CD8-positive, alpha-beta memory T cell (primary cell): Measurements from ENCODE around the gene ANO10. TPM values are rescaled to one million over a fixed set of nuclear protein-coding genes. Genes with fewer than 3 reads are reported as not detected.

ENCODE experiments used
- CTCF ChIA-PET: fragments of 350-600 bp; sonication (Branson Sonifier 250); formaldehyde crosslinking; loops from one replicate; lab custom pipeline; 2021; ENCODE audit warnings: antibody characterized with exemption; lab: Charles Lee
- POLR2A ChIA-PET: fragments of 350-600 bp; sonication (Branson Sonifier 250); formaldehyde crosslinking; loops from one replicate; lab custom pipeline; 2021; ENCODE audit warnings: antibody characterized with exemption; lab: Charles Lee
- DNase-seq, 5 donors: peaks; one replicate each; pipeline versions ENCODE4 v3.0.0 to v3.0.0-alpha.2; 2020 to 2022; ENCODE audit warnings: mixed read lengths in 1 of 5
- H3K27ac ChIP-seq: one replicate; pipeline ENCODE4 v1.7.0; 2013; ENCODE audit warnings: low read depth, mild to moderate bottlenecking, low read length, moderate library complexity
- H3K27me3 ChIP-seq: 2 replicates; pipeline ENCODE4 v1.7.0; 2013; ENCODE audit warnings: low read length, mild to moderate bottlenecking; ENCODE audit not compliant: insufficient read depth, poor library complexity, severe bottlenecking
- H3K36me3 ChIP-seq: 2 replicates; pipeline ENCODE4 v1.7.0; 2013; ENCODE audit warnings: mild to moderate bottlenecking, low read length, moderate library complexity; ENCODE audit not compliant: insufficient read depth
- H3K4me1 ChIP-seq: 2 replicates; pipeline ENCODE4 v1.7.0; 2013; ENCODE audit warnings: mild to moderate bottlenecking, low read length, moderate library complexity; ENCODE audit not compliant: insufficient read depth
- H3K4me3 ChIP-seq: 2 replicates; pipeline ENCODE4 v1.7.0; 2013; ENCODE audit warnings: mild to moderate bottlenecking, low read length
- H3K9me3 ChIP-seq: 2 replicates; pipeline ENCODE4 v1.7.0; 2013; ENCODE audit warnings: mild to moderate bottlenecking, low read length
- H3K27ac Mint-ChIP-seq, 8 donors: one replicate each; pipeline ENCODE4 v1.8.0; 2020 to 2021; ENCODE audit warnings: mixed read lengths in 8 of 8, mild to moderate bottlenecking in 6 of 8, inconsistent platforms in 3 of 8, moderate library complexity in 3 of 8
- H3K27me3 Mint-ChIP-seq, 2 donors: one replicate each; pipeline ENCODE4 v1.8.0; 2020 to 2021; ENCODE audit warnings: mixed read lengths in 2 of 2, mild to moderate bottlenecking in 1 of 2, moderate library complexity in 1 of 2
- H3K36me3 Mint-ChIP-seq, 3 donors: one replicate each; pipeline ENCODE4 v1.8.0; 2020 to 2021; ENCODE audit warnings: mixed read lengths in 3 of 3, inconsistent platforms in 1 of 3, mild to moderate bottlenecking in 1 of 3
- H3K4me1 Mint-ChIP-seq, 3 donors: one replicate each; pipeline ENCODE4 v1.8.0; 2020 to 2021; ENCODE audit warnings: mixed read lengths in 3 of 3, inconsistent platforms in 1 of 3, mild to moderate bottlenecking in 1 of 3
- H3K4me3 Mint-ChIP-seq, 7 donors: one replicate each; pipeline ENCODE4 v1.8.0; 2020 to 2021; ENCODE audit warnings: mixed read lengths in 7 of 7, mild to moderate bottlenecking in 6 of 7, moderate library complexity in 4 of 7, inconsistent platforms in 2 of 7
- H3K9me3 Mint-ChIP-seq, 5 donors: one replicate each; pipeline ENCODE4 v1.8.0; 2020 to 2022; ENCODE audit warnings: mixed read lengths in 5 of 5, mild to moderate bottlenecking in 3 of 5, moderate library complexity in 2 of 5, inconsistent platforms in 1 of 5
- polyA plus RNA-seq: library from polyadenylated mRNA; unstranded; fragments of 300-500 nt; fragmentation: Illumina TruSeq; gene quantifications from one replicate; pipeline ENCODE4 v1.2.3, GENCODE V29; 2021
- total RNA-seq, 2 experiments: library from RNA; stranded (reverse); gene quantifications; one replicate each; pipeline ENCODE4 v1.2.3, GENCODE V29; 2021

Gene ANO10
- total and polyA plus RNA-seq, 3 experiments from 2014 or later = 8.1 to 12.3 (median 9.1) TPM

DNA sequence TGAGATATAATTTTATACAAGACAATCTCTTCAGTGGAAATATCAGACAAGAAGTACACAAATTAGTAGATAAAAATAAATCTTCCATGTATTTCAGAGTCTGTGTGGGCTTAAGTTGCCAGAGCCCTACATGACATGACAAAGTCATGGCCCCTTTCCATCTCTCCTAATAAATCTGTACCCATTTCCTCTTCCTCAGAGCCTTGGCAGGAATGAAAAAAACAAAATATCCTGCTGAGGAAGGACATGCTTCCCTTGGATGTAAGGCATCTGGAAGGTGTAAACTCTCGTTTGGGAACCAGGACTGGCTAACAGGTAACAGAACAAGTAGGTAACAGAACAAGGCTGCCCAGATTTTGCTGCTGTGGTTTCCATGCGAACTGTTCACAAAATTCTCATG, 187.4 kb downstream of the ANO10 start:
- H3K36me3 Mint-ChIP-seq = peaks cover 6 to 26% (median 8%) of the 10 kb centered on the region in 3 donors
- CTCF ChIA-PET = no interaction called here
- POLR2A ChIA-PET = no interaction called here
- Histone ChIP-seq H3K27ac (no peak overlapping the region), H3K4me1 (no peaks in the 10 kb centered on the region), H3K36me3 (no peaks in the 10 kb centered on the region), H3K9me3 (no peaks in the 10 kb centered on the region), H3K4me3 (no peak overlapping the region), H3K27me3 (no peaks in the 10 kb centered on the region)
- peaks cover 0 to 3% of the 10 kb centered on the region in 2 donors for H3K27me3 Mint-ChIP-seq
- no peak for DNase-seq
- H3K27ac Mint-ChIP-seq = no peak overlapping the region
- H3K4me3 Mint-ChIP-seq = no peak overlapping the region
- peaks cover 4 to 8% (median 7%) of the 10 kb centered on the region in 5 donors for H3K9me3 Mint-ChIP-seq
- no peaks in the 10 kb centered on the region for H3K4me1 Mint-ChIP-seq

DNA sequence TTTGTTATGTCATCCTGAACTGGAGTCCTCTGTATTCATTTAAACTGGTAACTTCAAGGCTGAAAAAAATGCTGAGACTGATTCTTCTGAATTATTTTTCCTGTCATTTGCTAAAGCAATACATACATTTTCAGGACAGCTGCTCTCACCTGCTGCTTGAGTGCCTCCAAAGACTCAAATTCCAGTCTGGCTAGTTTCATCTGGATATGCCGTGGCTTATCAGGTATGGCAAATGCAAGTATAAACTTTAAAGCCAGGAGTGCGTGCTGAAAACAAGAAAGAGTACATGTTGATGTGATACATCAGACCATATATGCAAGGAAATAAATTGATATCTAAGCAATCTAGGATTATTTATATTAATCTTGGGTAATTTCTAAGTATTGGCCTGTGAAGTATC, 189.3 kb downstream of the ANO10 start:
- peaks cover 0 to 3% of the 10 kb centered on the region in 2 donors for H3K27me3 Mint-ChIP-seq
- H3K4me3 Mint-ChIP-seq = no peak overlapping the region
- H3K36me3 ChIP-seq = no peaks in the 10 kb centered on the region
- H3K9me3 Mint-ChIP-seq = no peaks in the 10 kb centered on the region
- POLR2A ChIA-PET = no interaction called here
- H3K27me3 ChIP-seq = no peaks in the 10 kb centered on the region
- no peaks in the 10 kb centered on the region for H3K4me1 Mint-ChIP-seq
- DNase-seq = no peak
- no peaks in the 10 kb centered on the region for H3K4me1 ChIP-seq
- no peak overlapping the region for H3K4me3 ChIP-seq
- no peaks in the 10 kb centered on the region for H3K9me3 ChIP-seq
- H3K27ac ChIP-seq = no peak overlapping the region
- H3K36me3 Mint-ChIP-seq = peaks cover 2 to 17% (median 6%) of the 10 kb centered on the region in 3 donors
- H3K27ac Mint-ChIP-seq = no peak overlapping the region
- CTCF ChIA-PET = interaction anchor here (0.9 to 1.2 kb wide), 2 partner anchors 11 to 13 kb away, joined by 3 to 4 read pairs; no protein-coding TSS in a partner anchor

DNA sequence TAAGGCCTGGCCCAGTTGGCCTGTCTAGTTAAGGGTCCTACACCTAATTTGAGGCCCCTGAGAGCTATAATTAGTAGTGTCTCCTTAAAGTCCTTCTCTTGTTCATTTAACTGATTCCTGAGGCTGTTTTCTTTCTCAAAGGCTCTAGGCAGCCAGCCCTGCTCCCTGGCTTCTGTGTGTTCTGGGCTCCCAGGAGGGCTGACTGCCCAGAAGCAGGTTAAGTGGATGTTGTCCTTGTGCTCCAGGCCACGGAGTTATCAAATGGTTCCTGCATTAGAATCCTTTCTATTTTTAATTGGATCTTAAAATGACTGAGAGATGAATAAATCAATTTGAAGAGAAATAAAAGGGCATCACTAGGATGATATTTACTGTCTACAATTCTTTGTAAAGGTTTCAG, 195.4 kb downstream of the ANO10 start:
- POLR2A ChIA-PET = no interaction called here
- H3K36me3 Mint-ChIP-seq = peaks cover 3 to 24% (median 4%) of the 10 kb centered on the region in 3 donors

DNA sequence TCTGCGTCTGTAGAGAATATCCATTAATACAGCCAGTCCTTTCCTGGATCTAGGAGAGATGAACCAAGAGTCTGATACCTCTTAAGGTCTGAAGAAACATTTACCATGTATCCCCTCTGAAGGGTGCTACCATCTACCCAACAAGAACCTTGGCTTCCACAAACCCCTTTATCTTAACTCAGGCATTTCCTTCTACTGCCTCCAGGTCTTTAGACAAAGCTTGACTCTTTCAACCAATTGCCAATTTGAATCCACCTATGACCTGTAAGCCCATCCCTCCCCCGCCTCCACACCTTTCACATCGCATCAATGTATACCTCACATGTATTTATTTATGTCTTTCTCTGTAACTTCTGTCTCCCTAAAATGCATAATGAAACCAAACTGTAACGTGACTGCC, 196.0 kb downstream of the ANO10 start:
- H3K36me3 Mint-ChIP-seq = peaks cover 1 to 23% (median 4%) of the 10 kb centered on the region in 3 donors
- H3K4me3 Mint-ChIP-seq = no peak overlapping the region
- Histone ChIP-seq H3K4me1 (no peaks in the 10 kb centered on the region), H3K4me3 (no peak overlapping the region), H3K36me3 (no peaks in the 10 kb centered on the region), H3K27ac (no peak overlapping the region), H3K9me3 (no peaks in the 10 kb centered on the region), H3K27me3 (no peaks in the 10 kb centered on the region)
- H3K9me3 Mint-ChIP-seq = peaks cover 0 to 8% (median 8%) of the 10 kb centered on the region in 5 donors
- H3K4me1 Mint-ChIP-seq = no peaks in the 10 kb centered on the region
- no peak for DNase-seq
- H3K27ac Mint-ChIP-seq = no peak overlapping the region
- H3K27me3 Mint-ChIP-seq = no peaks in the 10 kb centered on the region
- ChIA-PET CTCF (no interaction called here), POLR2A (no interaction called here)

More for the DNA sequence above, 195.4 kb downstream of the ANO10 start:
- Mint-ChIP-seq H3K27ac (peak overlapping the region in 1 of 8 donors; percentile 72), H3K4me3 (no peak overlapping the region), H3K9me3 (peaks cover 0 to 8% (median 8%) of the 10 kb centered on the region in 5 donors), H3K27me3 (no peaks in the 10 kb centered on the region), H3K4me1 (no peaks in the 10 kb centered on the region)
- CTCF ChIA-PET = no interaction called here
- Histone ChIP-seq H3K9me3 (no peaks in the 10 kb centered on the region), H3K4me1 (no peaks in the 10 kb centered on the region), H3K27ac (no peak overlapping the region), H3K27me3 (no peaks in the 10 kb centered on the region), H3K4me3 (no peak overlapping the region), H3K36me3 (no peaks in the 10 kb centered on the region)
- DNase-seq = no peak

DNA sequence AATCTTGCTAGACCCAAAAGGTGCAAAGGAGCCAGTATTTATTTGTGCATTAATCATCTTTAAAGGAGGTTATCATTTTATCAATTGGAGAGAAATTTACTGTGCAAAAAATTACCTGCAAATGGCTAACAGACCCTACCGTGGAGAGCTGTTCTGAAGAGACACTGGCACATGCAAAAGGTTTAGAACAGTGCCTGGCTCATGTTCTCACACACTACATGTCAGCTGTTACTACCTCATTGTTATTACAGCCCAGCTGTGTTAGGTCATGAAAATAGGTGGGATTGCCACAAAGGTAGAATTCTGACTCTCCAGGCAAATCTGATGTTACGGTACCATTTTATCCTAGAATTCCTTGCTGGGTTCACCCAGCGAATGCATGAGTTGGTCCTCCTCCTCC, 198.2 kb downstream of the ANO10 start:
- no peak for DNase-seq
- H3K4me3 ChIP-seq = no peak overlapping the region
- H3K27me3 ChIP-seq = no peaks in the 10 kb centered on the region
- peaks cover 0 to 2% of the 10 kb centered on the region in 2 donors for H3K27me3 Mint-ChIP-seq
- no peaks in the 10 kb centered on the region for H3K4me1 ChIP-seq
- ChIA-PET POLR2A (no interaction called here), CTCF (no interaction called here)
- no peak overlapping the region for H3K27ac Mint-ChIP-seq
- H3K36me3 ChIP-seq = no peaks in the 10 kb centered on the region
- H3K36me3 Mint-ChIP-seq = peaks cover 1 to 27% (median 4%) of the 10 kb centered on the region in 3 donors
- H3K9me3 ChIP-seq = no peaks in the 10 kb centered on the region
- H3K4me3 Mint-ChIP-seq = no peak overlapping the region
- no peak overlapping the region for H3K27ac ChIP-seq
- peaks cover 0 to 8% (median 8%) of the 10 kb centered on the region in 5 donors for H3K9me3 Mint-ChIP-seq
- no peaks in the 10 kb centered on the region for H3K4me1 Mint-ChIP-seq

DNA sequence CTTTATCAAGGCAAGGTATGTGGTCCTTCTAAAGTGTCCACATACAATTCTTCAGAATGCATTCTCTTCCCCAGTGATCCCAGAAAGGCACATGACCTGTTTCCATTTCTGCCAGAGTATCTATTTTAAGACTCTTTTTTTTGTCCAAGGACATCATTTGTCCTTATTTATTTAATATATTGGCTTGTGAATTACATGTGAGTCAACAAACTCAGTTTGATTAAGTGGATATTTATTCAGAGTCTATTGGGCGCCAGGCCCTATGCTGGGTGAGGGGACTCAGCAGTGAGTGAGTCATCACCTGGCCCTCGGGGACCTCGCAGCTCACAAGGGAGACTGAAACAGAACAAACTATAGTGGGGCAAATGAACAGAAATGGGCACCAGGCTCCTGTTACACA, 198.7 kb downstream of the ANO10 start:
- CTCF ChIA-PET = no interaction called here
- POLR2A ChIA-PET = interaction anchor here (0.6 kb wide), 1 partner anchor 229 kb away, joined by 3 read pairs; no protein-coding TSS in a partner anchor
- no peaks in the 10 kb centered on the region for H3K9me3 ChIP-seq
- Mint-ChIP-seq H3K4me3 (no peak overlapping the region), H3K4me1 (no peaks in the 10 kb centered on the region), H3K27ac (no peak overlapping the region), H3K36me3 (peaks cover 1 to 27% (median 4%) of the 10 kb centered on the region in 3 donors), H3K9me3 (peaks cover 0 to 8% (median 8%) of the 10 kb centered on the region in 5 donors), H3K27me3 (peaks cover 0 to 2% of the 10 kb centered on the region in 2 donors)
- H3K4me3 ChIP-seq = no peak overlapping the region
- no peak overlapping the region for H3K27ac ChIP-seq
- no peak for DNase-seq
- H3K36me3 ChIP-seq = no peaks in the 10 kb centered on the region
- no peaks in the 10 kb centered on the region for H3K4me1 ChIP-seq
- H3K27me3 ChIP-seq = no peaks in the 10 kb centered on the region

DNA sequence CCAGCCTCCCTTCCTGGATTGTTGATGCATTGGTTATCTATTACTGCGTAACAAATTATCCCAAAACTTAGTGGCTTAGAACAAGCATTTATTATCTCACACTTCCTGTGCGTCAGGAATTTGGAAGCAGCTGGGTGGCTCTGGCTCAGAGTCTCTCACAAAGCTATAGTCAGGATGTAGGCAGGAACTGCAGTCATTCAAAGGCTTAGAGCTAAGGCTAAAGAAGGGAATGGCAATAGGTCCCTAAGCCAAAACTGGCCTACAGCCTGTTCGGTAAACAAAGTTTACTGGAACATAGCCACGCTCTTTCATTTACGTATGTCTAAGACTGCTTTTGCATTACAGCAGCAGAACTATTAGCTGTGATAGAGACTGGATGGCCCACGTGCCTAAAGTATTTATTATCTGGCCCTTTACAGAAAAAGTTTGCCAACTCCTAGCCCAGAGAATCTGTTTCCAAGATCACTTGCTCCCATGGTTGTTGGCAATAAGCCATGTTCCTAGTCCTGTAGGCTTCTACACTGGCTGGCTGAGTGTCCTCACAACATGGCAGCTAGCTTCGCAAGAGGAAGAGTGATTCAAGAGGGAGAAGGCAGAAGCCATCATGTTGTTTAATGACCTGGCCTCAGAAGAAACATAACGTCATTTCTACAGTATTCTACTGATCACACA, 203.1 kb downstream of the ANO10 start:
- H3K27me3 ChIP-seq = no peaks in the 10 kb centered on the region
- Mint-ChIP-seq H3K36me3 (peaks cover 0 to 3% (median 1%) of the 10 kb centered on the region in 3 donors), H3K4me3 (no peak overlapping the region), H3K27me3 (peaks cover 0 to 2% of the 10 kb centered on the region in 2 donors), H3K4me1 (peaks cover 4 to 8% (median 5%) of the 10 kb centered on the region in 3 donors), H3K27ac (no peak overlapping the region), H3K9me3 (no peaks in the 10 kb centered on the region)
- CTCF ChIA-PET = interaction anchor here (1.5 kb wide), 1 partner anchor 13 kb away, joined by 3 read pairs; no protein-coding TSS in a partner anchor
- DNase-seq = no peak
- no peak overlapping the region for H3K27ac ChIP-seq
- H3K4me1 ChIP-seq = peaks cover 3% of the 10 kb centered on the region
- H3K9me3 ChIP-seq = no peaks in the 10 kb centered on the region
- POLR2A ChIA-PET = no interaction called here
- H3K36me3 ChIP-seq = no peaks in the 10 kb centered on the region
- H3K4me3 ChIP-seq = no peak overlapping the region

DNA sequence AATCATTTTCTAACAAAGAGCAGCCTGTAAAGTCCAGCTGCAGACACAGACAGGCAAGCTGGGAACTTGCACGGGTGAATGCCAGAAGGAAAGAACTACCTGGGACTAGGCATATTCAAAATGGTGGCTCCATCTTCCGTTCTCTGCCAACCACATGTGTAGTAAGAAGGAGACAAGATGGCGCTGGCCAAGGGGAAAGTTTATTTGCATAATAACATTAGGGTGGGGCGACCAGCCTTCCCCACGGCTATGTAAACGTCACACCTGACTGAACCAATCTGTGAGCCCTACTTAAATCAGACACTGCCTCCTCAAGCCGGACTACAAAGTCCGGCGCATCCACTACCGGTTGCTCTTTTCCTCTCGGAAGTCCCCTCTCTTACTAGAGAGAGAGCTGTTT, 204.7 kb downstream of the ANO10 start:
- Mint-ChIP-seq H3K27me3 (peaks cover 0 to 2% of the 10 kb centered on the region in 2 donors), H3K27ac (no peak overlapping the region), H3K9me3 (no peaks in the 10 kb centered on the region), H3K4me1 (peaks cover 18 to 23% (median 18%) of the 10 kb centered on the region in 3 donors), H3K4me3 (no peak overlapping the region), H3K36me3 (peaks cover 0 to 3% (median 3%) of the 10 kb centered on the region in 3 donors)
- H3K27me3 ChIP-seq = no peaks in the 10 kb centered on the region
- H3K4me3 ChIP-seq = no peak overlapping the region
- no peak for DNase-seq
- no peak overlapping the region for H3K27ac ChIP-seq
- ChIA-PET POLR2A (no interaction called here), CTCF (no interaction called here)
- H3K36me3 ChIP-seq = no peaks in the 10 kb centered on the region
- H3K9me3 ChIP-seq = no peaks in the 10 kb centered on the region
- H3K4me1 ChIP-seq = peaks cover 18% of the 10 kb centered on the region
